GM19467 (cell line): ENCODE measurements around the gene EIF1B.
"Not testable (repeated sequence)": the region's sequence is repeated elsewhere in the genome, so short reads cannot be mapped to it uniquely, and the experiment has no call there.

Experiments used
- ATAC-seq: cut with Tn5 transposase; IDR thresholded peaks from one replicate; pipeline ENCODE4 v1.9.1; 2021; ENCODE audit warnings: mild to moderate bottlenecking, moderate library complexity; ENCODE audit not compliant: unreplicated experiment

Gene EIF1B

DNA sequence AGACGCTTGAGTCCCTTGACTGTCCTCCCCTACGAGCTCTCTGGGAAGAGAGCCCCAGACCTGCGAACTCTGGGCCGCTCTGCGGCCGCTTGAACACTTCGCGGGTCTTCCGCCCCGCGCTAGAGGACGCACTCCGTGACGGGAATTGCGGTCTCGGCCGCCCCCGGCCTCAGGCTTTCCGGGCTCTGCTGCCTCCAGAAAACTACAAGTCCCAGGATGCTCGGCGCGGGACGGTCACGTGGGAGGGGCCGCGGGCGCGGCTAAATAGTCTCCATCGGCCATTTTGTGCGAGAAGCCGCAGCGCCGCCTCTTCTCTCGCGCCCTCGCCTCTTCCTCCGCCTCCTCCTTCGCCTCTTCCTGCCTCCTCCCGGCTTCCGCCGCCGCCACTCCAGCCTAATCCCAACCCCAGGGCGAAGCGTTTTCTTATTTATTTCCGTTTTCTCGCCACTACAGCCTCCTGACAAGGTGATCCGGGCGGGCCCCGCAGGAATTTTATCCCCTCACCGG, at the start of gene EIF1B:
TSS of gene EIF1B (plus strand) at position 290 of the 507 bp plus-strand sequence. CDS start 235 bp downstream, outside the sequence.
- ATAC-seq, result peak; percentile 92

- ATAC-seq, result no peak
Measured at GRCh38 chr3:40262331-40262730, 47.2 kb upstream of the EIF1B start.

GRCh38 chr3:40264451-40264850, 45.1 kb upstream of the EIF1B start:
- no peak for ATAC-seq

GRCh38 chr3:40265181-40265580, 44.3 kb upstream of the EIF1B start:
- ATAC-seq, result no peak

GRCh38 chr3:40267937-40268724, 41.4 kb upstream of the EIF1B start:
- ATAC-seq, result no peak

- ATAC-seq, result no peak
Measured at GRCh38 chr3:40268802-40269524, 40.5 kb upstream of the EIF1B start.

GRCh38 chr3:40278791-40279190, 30.7 kb upstream of the EIF1B start:
- ATAC-seq, result no peak

DNA sequence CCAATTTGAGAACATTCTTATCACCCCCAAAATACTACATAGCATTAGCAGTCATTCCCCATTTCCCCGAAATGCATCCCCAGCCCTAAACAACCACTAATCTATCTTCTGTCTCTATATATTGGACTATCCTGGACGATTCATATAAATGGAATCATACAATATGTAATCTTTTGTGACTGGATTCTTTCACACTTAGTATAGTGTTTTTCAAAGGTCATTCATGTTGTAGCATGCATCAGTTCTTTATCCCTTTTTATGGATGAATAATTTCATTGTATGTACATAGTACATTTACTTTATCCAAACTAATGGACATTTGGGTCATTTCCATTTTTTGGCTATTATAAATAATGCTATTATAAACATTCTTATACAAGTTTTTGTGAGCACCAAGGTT, 27.5 kb upstream of the EIF1B start:
- no peak for ATAC-seq

- not testable (repeated sequence) for ATAC-seq
Measured at GRCh38 chr3:40283057-40283456, 26.4 kb upstream of the EIF1B start.

DNA sequence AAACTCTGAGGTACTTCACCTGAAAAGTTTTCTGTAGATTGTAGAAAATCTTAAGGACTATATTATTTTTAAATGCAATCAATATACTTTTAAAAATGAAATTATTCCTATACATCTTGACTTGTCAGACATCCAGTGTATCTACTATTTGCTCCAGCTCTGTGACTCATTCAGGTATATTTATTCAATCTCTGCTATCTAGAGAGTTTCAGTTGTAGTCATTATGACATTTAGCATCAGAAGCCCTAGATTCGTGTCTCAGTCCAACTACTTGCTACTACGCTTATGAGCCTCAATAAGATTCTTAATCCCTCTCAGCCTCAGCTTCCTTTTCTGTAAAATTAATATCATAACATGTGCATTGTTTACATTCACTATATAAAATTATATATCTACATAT, 22.3 kb upstream of the EIF1B start:
- no peak for ATAC-seq

- no peak for ATAC-seq
Measured at GRCh38 chr3:40290396-40290795, 19.1 kb upstream of the EIF1B start.

GRCh38 chr3:40291471-40291870, 18.0 kb upstream of the EIF1B start:
- no peak for ATAC-seq

DNA sequence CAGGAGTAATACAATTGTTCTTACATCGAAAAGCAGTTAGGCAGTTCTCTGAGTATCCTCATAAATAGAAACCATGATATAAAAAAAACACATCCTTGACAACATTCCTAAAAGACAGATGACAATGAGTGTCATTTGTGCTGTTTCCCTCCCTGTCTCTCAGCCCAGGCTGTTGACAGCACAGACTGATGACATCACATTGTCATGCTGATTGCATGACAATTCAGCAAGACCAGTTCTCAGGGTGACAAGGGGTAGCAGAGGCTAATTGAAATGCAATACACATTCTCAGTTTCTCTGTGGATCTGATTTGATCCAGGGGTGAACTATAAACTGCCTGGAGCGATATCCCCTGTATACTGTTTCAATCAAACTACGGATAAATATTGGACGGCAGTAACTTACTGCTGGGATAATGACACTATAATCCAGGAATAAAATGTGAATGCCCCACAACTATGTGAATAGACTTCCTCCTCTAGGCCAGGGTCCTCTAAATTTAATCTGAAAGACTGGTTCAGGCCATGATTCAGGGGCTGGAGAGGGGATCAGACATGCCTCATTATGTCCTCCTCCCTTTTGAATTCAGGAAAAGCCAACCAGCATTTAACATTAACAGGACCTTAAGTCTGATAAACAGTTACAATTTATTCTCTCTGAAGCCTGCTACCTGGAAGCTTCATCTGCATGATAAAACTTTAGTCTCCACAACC, 16.7 kb upstream of the EIF1B start:
- ATAC-seq, result no peak

DNA sequence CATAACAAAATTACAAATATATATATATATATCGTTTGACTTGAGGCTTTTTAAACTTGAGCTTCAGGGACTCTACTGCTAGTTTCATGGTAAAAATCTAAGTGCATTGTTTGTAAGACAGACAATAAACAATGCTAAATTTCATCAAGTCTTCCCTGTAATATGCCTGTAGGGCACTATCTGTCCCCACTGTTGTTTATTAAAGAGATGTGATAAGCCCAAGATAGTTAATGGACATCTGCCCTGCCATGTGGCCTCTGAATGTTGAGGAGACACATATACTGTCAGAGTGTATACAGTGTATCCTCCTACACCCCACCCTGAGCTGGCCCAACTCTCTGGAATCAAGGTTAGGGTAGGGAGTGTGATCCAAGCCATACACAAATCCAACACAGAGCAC, 15.1 kb upstream of the EIF1B start:
- no peak for ATAC-seq

DNA sequence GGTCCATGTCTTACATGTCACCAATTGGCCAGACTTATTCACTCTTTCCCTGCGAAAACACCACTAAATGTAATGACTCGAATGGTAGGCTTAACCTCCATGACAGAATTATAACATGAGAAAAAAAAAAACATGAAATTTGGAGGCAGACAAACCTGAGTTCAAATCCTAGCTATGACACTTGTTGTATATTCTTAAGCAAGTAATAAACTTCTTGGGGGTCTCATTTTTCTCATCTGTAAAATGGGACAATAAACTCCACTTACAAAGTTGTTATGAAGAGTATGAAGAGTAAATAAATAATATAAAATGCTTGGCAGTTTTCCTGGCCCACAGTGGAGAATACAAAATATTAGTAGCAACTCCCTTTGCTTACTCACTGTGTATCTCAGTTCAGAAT, 11.4 kb upstream of the EIF1B start:
- no peak for ATAC-seq

- ATAC-seq, result no peak
Measured at GRCh38 chr3:40299130-40299720, 10.3 kb upstream of the EIF1B start.

DNA sequence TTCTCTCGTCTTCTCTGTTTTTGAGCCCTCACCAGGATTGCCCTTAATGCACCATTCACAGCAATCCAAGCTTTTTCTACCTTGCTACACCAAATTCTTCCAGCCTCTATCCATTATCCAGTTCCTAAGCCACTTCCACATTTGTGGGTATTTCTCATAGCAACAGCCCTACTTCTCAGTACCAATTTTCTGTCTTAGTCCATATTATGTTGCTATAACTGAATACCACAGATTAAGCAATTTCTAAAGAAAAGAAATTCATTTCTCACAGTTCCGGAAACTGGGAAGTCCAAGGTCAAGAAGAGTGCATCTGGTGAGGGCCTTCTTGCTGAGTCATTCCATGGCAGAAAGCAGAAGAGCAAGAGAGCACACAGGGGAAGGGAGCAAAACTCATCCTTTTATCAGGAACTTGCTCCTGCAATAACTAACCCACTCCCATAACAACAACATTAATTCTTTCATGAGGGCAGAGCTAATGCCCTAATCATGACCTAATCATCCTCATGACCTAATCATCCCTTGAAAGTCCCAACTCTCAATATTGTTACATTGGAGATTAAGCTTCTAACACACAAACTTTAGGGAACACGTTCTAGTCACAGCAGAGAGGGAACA, 9.7 kb upstream of the EIF1B start:
- no peak for ATAC-seq

DNA sequence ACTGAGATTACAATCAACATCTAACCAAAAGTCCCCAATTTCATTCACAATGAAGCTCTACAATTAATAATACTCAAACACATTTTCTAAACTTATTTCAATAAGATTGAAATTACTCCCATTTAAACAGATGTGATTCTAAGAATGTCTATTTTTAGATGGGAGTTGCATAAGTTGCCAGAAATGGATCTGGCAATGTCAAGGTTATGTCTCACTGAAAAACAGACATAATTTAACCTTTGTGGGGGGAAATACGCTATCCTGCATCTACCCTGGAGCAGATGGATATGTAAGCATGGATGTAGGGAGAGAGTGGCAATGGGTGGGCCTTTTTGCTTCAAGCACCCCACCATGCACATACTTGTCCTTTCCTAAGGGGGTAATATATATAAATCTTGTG, 6.7 kb upstream of the EIF1B start:
- ATAC-seq, result no peak

GRCh38 chr3:40304352-40304751, 5.2 kb upstream of the EIF1B start:
- no peak for ATAC-seq

DNA sequence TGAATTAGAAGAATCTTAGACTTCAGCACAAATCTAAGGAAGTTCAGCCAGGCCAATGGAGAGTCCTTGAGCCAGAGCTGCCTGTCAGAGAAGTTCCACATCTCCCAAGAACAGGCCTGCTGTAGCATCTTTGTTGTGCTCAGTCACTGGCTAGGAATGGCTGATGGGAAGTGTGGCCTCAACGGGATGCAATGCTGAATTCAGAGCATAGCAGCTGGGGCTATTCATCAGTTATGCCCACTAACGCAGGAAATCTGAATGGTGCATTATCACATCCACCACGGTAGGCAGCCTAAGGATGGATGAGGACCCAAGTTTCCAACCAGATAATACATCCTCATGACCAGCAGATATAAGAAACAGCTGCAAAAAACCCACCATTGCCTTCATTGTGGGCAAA, 3.2 kb upstream of the EIF1B start:
- ATAC-seq, result no peak

DNA sequence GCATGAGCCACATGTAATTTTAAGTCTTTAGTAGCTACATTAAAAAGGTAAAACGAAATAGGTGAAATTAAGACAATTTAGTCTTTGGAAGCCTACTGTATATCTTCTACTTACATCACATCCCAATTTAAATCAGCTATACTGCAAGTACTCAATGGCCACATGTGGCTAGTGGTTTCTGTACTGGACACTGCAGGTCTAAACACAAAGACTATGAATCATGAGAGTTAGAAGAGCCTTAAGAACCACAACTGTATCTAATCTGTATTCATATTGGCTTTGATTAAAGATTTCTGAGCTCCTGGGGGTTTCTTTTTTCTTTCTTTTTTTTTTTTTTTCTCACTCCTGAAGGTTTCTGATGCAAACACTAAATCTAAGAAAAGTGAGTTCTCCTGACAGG, 2.3 kb upstream of the EIF1B start:
- no peak for ATAC-seq
